NCI-H187 (cell line): ENCODE data around the gene SPIN1.
A peak's percentile ranks its signal among the peaks of the same experiment; 100 is the strongest.
"Not testable (repeated sequence)": the region's sequence is repeated elsewhere in the genome, so short reads cannot be mapped to it uniquely, and the experiment has no call there.

Source experiments
- DNase-seq, 2 experiments: peaks; one replicate each; lab custom pipeline; 2025; lab: John Stamatoyannopoulos, UW

SPIN1 gene

DNA sequence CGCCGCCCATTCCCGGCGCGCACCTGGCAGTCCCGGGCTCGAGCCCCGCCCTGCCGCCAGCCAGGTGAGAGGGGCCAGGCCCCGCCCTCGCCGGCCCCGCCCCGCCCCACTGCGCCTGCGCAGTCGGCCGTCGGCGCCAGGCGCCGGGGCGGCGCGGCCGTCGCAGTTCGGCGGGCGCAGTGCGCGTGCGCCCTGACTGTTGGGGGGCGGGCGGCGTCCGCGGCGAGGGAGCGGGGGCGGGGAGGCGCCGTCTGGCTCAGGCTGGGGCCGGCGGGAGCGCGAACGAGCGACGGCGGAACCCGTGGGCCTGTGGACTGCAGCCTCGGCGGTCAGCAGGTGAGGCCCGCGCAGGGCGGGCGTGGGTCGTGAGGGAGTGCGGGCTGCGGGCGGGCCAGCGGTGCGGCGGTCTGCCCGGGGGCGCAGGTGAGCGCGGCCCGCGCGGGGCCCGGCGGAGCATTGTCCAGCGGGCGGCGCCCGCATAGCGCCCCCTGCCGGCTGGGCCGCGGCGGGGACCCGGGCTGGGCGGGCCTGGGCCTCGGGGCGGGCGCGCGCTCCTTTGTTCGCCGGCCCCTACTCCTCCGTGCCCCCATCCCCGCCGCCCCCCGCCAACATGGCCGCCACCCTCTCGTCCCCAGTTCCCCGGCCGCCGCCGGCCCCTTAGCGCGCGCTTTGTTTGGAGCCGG is at the start of gene SPIN1:
Gene SPIN1, plus strand, starts transcription at position 242 of the 683 bp plus-strand sequence. CDS start 38,096 bp downstream, outside the sequence.
- DNase-seq, result peak; percentile 9 to 36

DNA sequence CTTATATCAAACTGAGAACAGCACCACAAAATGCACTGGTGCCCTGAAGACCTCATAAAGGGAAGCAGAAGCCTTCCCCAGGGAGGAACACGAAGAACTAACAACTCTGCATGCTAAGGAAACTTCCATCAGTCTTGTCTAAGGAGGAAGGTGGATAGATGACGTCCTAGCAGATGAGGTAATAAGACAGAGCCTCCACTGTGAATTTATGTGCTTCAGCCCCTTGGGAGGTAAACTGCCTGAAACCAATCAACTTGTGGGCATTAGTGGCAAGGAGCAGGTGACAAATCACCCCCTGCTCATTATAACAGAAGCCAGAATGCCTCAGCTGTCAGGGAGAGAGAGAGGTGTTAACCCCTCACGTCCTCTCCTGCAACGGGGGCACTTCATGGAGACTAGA is 48.9 kb upstream of the SPIN1 start:
- DNase-seq, result no peak

- no peak for DNase-seq
Observed at GRCh38 chr9:88342246-88342645, 46.0 kb upstream of the SPIN1 start.

DNA sequence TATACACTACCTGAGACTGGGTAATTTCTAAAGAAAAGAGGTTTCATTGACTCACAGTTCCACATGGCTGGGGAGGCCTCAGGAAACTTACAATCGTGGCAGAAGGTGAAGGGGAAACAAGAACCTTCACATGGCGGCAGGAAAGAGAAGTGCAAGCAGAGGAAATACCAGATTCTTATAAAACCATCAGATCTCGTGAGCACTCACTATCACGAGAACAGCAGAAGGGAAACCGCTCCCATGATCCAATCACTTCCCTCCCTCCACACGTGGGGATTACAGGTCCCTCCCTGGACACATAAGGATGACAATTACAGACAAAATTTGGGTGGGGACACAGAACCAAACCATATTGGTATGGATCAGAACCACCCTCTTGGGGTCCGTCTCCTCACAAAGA is 44.2 kb upstream of the SPIN1 start:
- no peak for DNase-seq

DNA sequence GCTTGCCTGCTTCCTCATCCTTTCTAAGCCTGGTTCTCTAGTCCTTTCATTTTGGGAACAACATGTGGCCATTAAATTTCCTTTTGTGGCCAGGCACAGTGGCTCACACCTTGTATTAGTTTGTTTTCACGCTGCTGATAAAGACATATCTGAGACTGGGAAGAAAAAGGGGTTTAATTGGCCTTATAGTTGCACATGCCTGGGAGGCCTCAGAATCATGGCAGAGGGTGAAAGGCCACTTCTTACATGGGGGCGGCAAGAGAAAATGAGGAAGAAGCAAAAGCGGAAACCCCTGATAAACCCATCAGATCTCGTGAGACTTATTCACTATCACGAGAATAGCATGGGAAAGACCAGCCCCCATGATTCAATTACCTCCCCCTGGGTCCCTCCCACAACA is 37.9 kb upstream of the SPIN1 start:
- not testable (repeated sequence) for DNase-seq

- DNase-seq, result no peak
Observed at GRCh38 chr9:88355166-88355565, 33.1 kb upstream of the SPIN1 start.

DNA sequence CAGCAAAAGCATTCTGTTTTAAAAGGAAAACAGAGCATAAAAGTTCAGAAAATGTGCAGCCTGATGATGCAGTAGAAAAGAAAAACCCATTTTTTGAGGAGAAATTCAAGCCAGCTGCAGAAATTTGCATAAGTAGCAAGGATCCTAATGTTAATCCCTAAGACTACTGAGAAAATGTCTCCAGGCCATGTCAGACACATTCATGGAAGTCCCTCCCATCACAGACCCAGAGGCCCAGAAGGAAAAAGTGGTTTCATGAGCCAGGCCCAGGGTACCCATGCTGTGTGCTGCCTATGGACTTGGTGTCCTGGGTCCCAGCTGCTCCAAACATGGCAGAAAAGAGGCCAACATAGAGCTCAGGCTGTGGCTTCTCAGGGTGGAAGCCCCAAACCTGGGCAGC is 31.0 kb upstream of the SPIN1 start:
- DNase-seq, result not testable (repeated sequence)

DNA sequence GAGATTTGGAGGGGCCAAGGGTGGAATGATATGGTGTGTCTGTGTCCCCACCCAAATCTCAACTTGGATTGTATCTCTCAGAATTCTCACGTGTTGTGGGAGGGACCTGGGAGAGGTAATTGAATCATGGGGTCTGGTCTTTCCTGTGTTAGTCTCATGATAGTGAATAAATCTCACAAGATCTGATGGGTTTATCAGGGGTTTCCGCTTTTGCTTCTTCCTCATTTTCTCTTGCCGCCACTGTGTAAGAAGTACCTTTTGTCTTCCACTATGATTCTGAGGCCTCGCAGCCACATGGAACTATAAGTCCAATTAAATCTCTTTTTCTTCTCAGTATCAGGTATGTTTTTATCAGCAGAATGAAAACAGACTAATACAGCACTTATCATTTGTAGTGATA is 29.5 kb upstream of the SPIN1 start:
- DNase-seq, result no peak

GRCh38 chr9:88359974-88360373 is 28.3 kb upstream of the SPIN1 start:
- no peak for DNase-seq

DNA sequence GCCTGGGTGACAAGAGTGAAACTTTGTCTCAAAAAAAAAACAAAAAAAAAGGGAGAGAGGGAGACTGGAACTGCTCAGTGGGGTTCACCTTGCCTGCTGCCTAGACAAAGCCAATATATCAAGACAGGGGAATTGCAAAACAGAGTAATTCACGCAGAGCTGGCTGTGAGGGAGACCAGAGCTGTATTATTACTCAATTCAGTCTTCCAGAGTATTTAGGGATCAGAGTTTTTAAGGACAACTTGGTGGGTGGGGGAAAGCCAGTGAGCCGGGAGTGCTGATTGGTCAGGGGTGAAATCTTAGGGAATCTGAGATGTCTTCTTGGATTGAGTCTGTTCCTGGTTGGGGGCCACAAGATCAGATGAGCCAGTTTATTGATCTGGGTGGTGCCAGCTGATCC is 25.6 kb upstream of the SPIN1 start:
- DNase-seq, result no peak

- no peak for DNase-seq
Observed at GRCh38 chr9:88363661-88364060, 24.6 kb upstream of the SPIN1 start.

GRCh38 chr9:88364706-88365105 is 23.5 kb upstream of the SPIN1 start:
- DNase-seq, result no peak

- DNase-seq, result no peak
Observed at GRCh38 chr9:88370346-88370745, 17.9 kb upstream of the SPIN1 start.

DNA sequence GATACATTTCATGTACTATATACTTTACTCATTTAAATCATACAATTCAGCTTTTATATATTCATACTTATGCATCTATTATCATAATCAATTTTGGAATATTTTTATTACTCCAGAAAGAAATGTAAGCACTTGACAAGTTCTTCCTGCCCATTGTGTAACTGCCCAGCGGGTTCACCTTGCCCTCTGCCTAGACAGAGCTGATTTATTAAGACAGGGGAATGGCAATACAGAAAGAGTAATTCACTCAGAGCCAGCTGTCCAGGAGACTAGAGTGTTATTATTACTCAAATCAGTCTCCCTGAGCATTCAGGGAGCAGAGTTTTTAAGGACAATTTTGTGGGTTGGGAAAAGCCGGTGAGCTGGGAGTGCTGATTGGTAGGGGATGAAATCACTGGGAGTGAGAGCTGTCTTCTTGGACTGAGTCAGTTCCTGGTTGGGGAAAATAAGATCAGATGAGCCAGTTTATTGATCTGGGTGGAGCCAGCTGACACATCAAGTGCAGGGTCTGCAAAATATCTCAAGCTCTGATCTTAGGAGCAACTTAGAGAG is 16.1 kb upstream of the SPIN1 start:
- no peak for DNase-seq

GRCh38 chr9:88373045-88373444 is 15.2 kb upstream of the SPIN1 start:
- no peak for DNase-seq

DNA sequence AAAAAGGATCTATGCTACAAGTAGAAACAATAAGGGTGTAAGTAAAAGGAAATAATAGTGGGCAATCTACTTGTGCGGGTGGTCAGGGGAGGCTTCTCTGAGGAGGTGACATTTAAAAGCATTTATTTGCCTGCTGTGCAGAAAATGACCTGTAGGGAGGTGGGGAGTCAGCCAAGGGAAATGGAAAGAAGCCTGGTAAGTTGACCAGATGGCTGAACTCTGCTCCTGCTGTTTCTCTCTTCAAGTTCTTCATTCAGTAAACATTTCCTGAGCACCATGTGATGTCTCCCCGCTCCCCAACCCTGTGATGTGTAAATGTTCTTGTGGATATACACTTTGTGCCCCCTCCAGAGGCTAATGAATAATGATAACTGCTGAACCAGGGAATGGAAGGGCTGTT is 9.9 kb upstream of the SPIN1 start:
- no peak for DNase-seq

- no peak for DNase-seq
Observed at GRCh38 chr9:88379352-88379751, 8.9 kb upstream of the SPIN1 start.

DNA sequence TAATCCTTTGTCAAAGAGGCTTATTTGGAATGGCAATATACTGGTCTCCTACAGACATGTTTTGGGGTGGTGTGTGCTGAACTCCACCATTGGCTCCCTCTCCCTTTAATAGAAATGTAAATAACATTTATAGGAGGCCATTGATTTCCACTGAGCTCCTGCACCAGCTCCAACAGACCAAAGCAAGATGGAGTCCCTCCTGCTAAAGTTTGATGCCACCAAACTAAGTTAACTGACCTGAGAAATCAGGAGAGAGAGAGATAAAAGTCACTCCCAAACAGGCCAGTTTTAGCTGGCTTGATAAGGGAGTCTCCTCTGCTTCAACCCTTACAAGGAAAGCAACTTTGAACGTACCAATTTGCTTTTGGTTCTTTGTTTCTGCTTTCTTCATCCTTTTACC is 8.1 kb upstream of the SPIN1 start:
- DNase-seq, result no peak

DNA sequence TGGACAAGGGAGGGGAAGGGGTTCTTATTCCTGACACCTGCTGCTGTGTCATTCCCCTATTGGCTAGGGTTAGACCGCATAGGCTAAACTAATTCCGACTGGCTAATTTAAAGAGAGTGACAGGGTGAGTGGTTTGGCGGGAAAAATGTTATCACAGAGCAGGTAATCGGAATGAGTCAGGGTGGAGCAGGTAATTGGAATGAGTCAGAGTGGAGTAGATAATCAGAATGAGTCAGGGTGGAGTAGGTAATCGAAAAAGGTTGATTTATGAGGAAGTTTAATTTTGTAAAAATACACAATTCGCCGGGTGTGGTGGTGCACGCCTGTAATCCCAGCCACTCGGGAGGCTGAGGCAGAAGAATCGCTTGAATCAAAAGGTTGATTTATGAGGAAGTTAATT is 6.9 kb upstream of the SPIN1 start:
- DNase-seq, result not testable (repeated sequence)

- DNase-seq, result no peak
Observed at GRCh38 chr9:88383176-88383575, 5.1 kb upstream of the SPIN1 start.

- not testable (repeated sequence) for DNase-seq
Observed at GRCh38 chr9:88386137-88386536, 2.1 kb upstream of the SPIN1 start.

DNA sequence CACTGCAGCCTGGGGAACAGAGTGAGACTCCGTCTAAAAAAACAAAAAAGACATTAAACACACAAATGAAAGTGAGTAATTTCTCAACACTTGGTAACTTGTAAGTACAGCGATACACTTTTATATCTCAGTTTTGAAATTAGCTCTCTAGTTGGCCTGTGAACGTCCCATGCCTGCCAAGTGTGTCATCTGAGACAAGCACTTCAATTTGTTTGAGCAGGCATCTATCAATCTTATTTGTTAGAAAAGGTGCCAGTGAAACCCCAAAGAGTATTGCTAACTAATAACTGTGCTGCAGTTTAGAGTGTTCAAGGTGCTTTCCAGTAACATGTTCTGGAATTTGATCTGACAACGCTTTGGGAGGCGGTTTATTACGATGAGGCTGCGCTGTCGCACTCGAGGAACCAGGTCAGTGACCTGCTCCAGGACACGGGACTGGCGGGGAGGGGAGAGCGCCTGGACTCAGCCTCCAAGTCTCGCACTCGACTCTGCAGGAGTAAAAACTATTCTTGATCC is 1.1 kb upstream of the SPIN1 start:
- DNase-seq, result no peak

GRCh38 chr9:88387552-88388202 is 567 bp upstream of the SPIN1 start:
- peak in 1 of 2 experiments; percentile 43 for DNase-seq
